ENCODE measurements around the gene SHISAL2B. TPM values are rescaled to one million over a fixed set of nuclear protein-coding genes. Genes with fewer than 3 reads are reported as not detected.

The SHISAL2B gene
- total and polyA plus RNA-seq, 2 donors (not counting 3 experiments of a cell fraction or from before 2014, with no cell fraction given), result not detected

DNA sequence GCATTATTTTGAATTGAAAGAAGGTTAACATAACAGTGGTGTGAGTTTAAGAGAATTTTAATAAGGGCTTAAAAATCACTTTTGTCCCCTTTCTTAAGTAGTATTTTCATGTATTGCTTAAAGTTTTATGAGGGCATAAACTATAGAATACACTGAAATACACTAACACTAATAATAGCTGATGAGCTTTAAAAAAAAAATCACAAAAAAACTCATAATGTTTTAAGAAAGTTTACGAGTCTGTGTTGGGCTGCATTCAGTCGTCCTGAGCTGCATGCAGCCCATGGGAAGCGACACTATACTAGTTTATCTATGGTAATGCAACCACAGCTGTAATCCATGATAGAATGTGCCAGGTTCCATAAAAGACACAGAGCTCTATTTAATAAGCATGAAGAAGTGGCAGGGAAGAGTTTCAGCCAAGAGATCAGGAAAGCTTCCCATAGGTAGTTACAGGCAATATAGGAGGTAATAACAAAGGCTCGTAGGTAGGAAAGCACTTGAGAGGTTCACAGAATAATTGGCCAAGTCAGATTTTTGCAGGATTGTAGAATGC is 73.7 kb downstream of the SHISAL2B start:
- no peak overlapping the region for H3K4me2 ChIP-seq (ENCODE audit: insufficient read depth, low read length)
- ChIA-PET CTCF (no interaction called here), POLR2A (no interaction called here)
- FAIRE-seq (no peak), DNase-seq (ENCODE audit: low read depth, low spot score) (no peak)
- peaks cover 76% of the 10 kb centered on the region for H3K79me2 ChIP-seq (ENCODE audit: control insufficient read depth, insufficient read depth, low read length)
- no TSS peak for BruUV-seq (replicated peaks)
- no peak overlapping the region for H2AFZ ChIP-seq (ENCODE audit: low read depth, low read length)
- peaks cover 11% of the 10 kb centered on the region for H3K4me1 ChIP-seq (ENCODE audit: control insufficient read depth, extremely low read depth, insufficient read depth, low read length)
- H3K27me3 ChIP-seq (ENCODE audit: control insufficient read depth in 2 of 2, insufficient read depth in 2 of 2, low read length in 2 of 2), result no peaks in the 10 kb centered on the region
- no peak overlapping the region for H3K27ac ChIP-seq (ENCODE audit: insufficient read depth, low read depth, low read length)
- TF ChIP-seq FOS (IDR thresholded peaks at IDR 0.05; ENCODE audit: borderline replicate concordance, insufficient read depth, low read length), result no peak
- no peak for TF ChIP-seq GATA2 (IDR thresholded peaks at IDR 0.05; ENCODE audit: insufficient read depth, insufficient read length, low read depth, low read length)
- TF ChIP-seq JUN (IDR thresholded peaks at IDR 0.05; ENCODE audit: borderline replicate concordance, insufficient read depth, insufficient read length, low read depth), result no peak
- peaks cover 0 to 4% of the 10 kb centered on the region in 2 experiments for H3K36me3 ChIP-seq (ENCODE audit: control insufficient read depth in 2 of 2, extremely low read depth in 1 of 2, insufficient read depth in 2 of 2, low read length in 2 of 2)
- H3K9ac ChIP-seq (replicated peaks; ENCODE audit: extremely low read depth, insufficient read depth, low read length), result no peak overlapping the region
- H3K9me3 ChIP-seq (replicated peaks; ENCODE audit: control insufficient read depth, insufficient read depth, low read length), result no peaks in the 10 kb centered on the region
- intact Hi-C loops (cut with micrococcal nuclease), result no loop called here
- no peak overlapping the region for H3K4me3 ChIP-seq (replicated peaks in 1 of 3; ENCODE audit: insufficient read depth in 1 of 3, low read depth in 1 of 3, low read length in 3 of 3)
- dilution Hi-C loops (cut with MboI; ENCODE audit: extremely low pct_ligation_motif_present, low sequenced_read_pairs), result no loop called here
- no peaks in the 10 kb centered on the region for H3K9me1 ChIP-seq (replicated peaks; ENCODE audit: control insufficient read depth, extremely low read depth, insufficient read depth, low read length)
- H4K20me1 ChIP-seq (replicated peaks; ENCODE audit: control insufficient read depth, extremely low read depth, insufficient read depth, low read length), result peaks cover 10% of the 10 kb centered on the region

DNA sequence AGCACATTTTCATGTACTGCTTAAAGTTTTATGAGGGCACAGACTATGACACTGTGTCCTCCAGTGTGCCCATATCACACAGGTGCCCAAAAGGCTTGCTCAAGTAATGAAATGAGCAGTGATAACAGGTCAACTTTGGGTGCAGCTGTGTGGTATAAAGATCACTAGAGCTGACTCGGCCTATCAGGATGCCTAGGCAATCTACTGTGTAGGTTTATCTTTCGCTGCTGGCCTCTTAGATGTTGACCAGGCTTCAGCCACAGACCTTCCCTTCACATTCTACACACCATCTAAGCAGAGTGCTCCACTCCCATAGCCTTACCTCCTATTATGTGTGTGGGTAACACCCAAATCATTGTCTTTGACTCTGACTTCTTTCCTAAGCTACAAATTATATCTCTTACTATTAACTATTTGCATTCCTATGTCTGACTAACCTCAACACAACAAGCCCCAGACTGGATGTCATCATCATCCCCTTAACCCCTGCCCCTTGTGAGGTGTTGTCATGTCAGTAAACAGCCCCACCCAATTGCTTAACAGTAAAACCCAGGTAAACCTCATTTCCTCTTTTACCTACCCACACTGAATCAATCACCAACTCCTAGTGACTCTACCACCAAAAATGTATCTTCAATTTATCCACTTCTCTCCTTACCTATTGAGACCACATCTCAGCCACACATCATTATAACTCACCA is 75.7 kb downstream of the SHISAL2B start:
- Histone ChIP-seq H3K9ac (replicated peaks; ENCODE audit: extremely low read depth, insufficient read depth, low read length) (no peak overlapping the region), H2AFZ (ENCODE audit: low read depth, low read length) (no peak overlapping the region), H3K9me3 (replicated peaks; ENCODE audit: control insufficient read depth, insufficient read depth, low read length) (no peaks in the 10 kb centered on the region), H3K27me3 (ENCODE audit: control insufficient read depth in 2 of 2, insufficient read depth in 2 of 2, low read length in 2 of 2) (no peaks in the 10 kb centered on the region), H3K4me3 (replicated peaks in 1 of 3; ENCODE audit: insufficient read depth in 1 of 3, low read depth in 1 of 3, low read length in 3 of 3) (no peak overlapping the region), H3K9me1 (replicated peaks; ENCODE audit: control insufficient read depth, extremely low read depth, insufficient read depth, low read length) (no peaks in the 10 kb centered on the region), H3K4me2 (ENCODE audit: insufficient read depth, low read length) (no peak overlapping the region), H3K4me1 (ENCODE audit: control insufficient read depth, extremely low read depth, insufficient read depth, low read length) (peaks cover 18% of the 10 kb centered on the region), H4K20me1 (replicated peaks; ENCODE audit: control insufficient read depth, extremely low read depth, insufficient read depth, low read length) (no peaks in the 10 kb centered on the region), H3K79me2 (ENCODE audit: control insufficient read depth, insufficient read depth, low read length) (peaks cover 78% of the 10 kb centered on the region), H3K27ac (ENCODE audit: insufficient read depth, low read depth, low read length) (no peak overlapping the region), H3K36me3 (ENCODE audit: control insufficient read depth in 2 of 2, extremely low read depth in 1 of 2, insufficient read depth in 2 of 2, low read length in 2 of 2) (peaks cover 0 to 4% of the 10 kb centered on the region in 2 experiments)
- FAIRE-seq (no peak), DNase-seq (ENCODE audit: low read depth, low spot score) (no peak)
- POLR2A ChIA-PET, result no interaction called here
- BruUV-seq (replicated peaks), result no TSS peak
- dilution Hi-C loops (cut with MboI; ENCODE audit: extremely low pct_ligation_motif_present, low sequenced_read_pairs), result no loop called here
- intact Hi-C loops (cut with micrococcal nuclease), result loop anchor here (5.0 kb wide), 1 partner anchor 259 kb away; the partner anchor contains the start of gene RGS7BP
- no peak for TF ChIP-seq POLR2A (IDR thresholded peaks at IDR 0.05; ENCODE audit: low read depth, low read length)
- TF ChIP-seq, protein P1, sequence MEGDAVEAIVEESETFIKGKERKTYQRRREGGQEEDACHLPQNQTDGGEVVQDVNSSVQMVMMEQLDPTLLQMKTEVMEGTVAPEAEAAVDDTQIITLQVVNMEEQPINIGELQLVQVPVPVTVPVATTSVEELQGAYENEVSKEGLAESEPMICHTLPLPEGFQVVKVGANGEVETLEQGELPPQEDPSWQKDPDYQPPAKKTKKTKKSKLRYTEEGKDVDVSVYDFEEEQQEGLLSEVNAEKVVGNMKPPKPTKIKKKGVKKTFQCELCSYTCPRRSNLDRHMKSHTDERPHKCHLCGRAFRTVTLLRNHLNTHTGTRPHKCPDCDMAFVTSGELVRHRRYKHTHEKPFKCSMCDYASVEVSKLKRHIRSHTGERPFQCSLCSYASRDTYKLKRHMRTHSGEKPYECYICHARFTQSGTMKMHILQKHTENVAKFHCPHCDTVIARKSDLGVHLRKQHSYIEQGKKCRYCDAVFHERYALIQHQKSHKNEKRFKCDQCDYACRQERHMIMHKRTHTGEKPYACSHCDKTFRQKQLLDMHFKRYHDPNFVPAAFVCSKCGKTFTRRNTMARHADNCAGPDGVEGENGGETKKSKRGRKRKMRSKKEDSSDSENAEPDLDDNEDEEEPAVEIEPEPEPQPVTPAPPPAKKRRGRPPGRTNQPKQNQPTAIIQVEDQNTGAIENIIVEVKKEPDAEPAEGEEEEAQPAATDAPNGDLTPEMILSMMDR (IDR thresholded peaks at IDR 0.05; ENCODE audit: extremely low read depth in 1 of 2, insufficient read depth in 1 of 2, low read depth in 1 of 2, low read length in 2 of 2), result no peak
- no peak for TF ChIP-seq GATA2 (IDR thresholded peaks at IDR 0.05; ENCODE audit: insufficient read depth, insufficient read length, low read depth, low read length)
- no peak for TF ChIP-seq FOS (IDR thresholded peaks at IDR 0.05; ENCODE audit: borderline replicate concordance, insufficient read depth, low read length)
- TF ChIP-seq POLR2AphosphoS5 (IDR thresholded peaks at IDR 0.05; ENCODE audit: insufficient read depth, low read depth, low read length), result no peak
- TF ChIP-seq JUN (IDR thresholded peaks at IDR 0.05; ENCODE audit: borderline replicate concordance, insufficient read depth, insufficient read length, low read depth), result no peak
- no peak for TF ChIP-seq MYC (IDR thresholded peaks at IDR 0.05; ENCODE audit: low read depth, low read length)
- CTCF ChIA-PET, result interaction anchor here (1.2 kb wide), 1 partner anchor 27 kb away, joined by 4 read pairs; no protein-coding TSS in a partner anchor

Measured in endothelial cell of umbilical vein (primary cell).